ENCODE results near the gene CDX1.

DNA sequence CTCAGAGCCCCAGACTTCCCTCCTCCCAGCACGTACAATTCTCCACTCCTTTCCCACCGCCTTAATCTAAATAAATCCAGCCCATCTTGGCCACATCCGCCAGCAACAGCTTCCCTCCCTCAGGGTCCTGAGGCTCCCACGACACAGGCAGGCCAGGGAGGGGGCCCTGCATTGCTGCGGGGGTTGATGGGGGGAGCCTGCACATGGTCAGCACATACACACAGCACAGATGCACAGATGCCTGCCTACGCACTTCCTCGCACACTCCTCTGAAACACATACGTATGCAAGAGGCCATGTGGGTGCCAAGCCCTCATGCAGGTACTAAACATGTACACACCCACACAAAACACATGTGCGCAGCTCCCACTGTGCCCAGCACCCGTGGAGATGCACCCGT, 25.7 kb upstream of the CDX1 start:
- TF ChIP-seq, protein P1, sequence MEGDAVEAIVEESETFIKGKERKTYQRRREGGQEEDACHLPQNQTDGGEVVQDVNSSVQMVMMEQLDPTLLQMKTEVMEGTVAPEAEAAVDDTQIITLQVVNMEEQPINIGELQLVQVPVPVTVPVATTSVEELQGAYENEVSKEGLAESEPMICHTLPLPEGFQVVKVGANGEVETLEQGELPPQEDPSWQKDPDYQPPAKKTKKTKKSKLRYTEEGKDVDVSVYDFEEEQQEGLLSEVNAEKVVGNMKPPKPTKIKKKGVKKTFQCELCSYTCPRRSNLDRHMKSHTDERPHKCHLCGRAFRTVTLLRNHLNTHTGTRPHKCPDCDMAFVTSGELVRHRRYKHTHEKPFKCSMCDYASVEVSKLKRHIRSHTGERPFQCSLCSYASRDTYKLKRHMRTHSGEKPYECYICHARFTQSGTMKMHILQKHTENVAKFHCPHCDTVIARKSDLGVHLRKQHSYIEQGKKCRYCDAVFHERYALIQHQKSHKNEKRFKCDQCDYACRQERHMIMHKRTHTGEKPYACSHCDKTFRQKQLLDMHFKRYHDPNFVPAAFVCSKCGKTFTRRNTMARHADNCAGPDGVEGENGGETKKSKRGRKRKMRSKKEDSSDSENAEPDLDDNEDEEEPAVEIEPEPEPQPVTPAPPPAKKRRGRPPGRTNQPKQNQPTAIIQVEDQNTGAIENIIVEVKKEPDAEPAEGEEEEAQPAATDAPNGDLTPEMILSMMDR (IDR thresholded peaks at IDR 0.05), result no peak
- no peak for TF ChIP-seq POLR2A (IDR thresholded peaks at IDR 0.05)
